ENCODE data around the gene PTPN1. TPM values are rescaled to one million over a fixed set of nuclear protein-coding genes. Genes with fewer than 3 reads are reported as not detected.
A peak's percentile ranks its signal among the peaks of the same experiment; 100 is the strongest.

Gene PTPN1
- total and polyA plus RNA-seq, 8 donors: 26.3 to 98.6 (median 30.4) TPM

DNA sequence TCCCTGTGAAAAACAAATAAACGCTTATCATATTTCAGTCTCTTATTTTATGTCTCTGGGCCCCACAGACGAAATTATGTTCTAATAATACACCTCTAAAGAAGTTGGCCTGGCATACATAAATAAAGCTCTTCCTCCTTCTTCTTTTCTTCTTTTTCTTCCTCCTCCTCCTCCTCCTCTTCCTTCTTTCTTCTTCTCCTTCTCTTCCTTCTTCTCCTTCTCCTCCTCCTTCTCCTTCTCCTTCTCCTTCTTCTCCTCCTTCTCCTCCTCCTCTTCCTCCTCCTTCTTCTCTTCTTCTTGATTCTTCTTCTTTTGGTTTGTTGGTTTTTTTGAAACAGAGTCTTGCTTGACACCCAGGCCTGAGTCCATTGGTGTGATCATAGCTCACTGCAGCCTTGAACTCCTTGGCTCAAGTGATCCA is 41.8 kb upstream of the PTPN1 start:
- intact Hi-C loops (cut with DNase I): no loop called here
- ATAC-seq: no peak

DNA sequence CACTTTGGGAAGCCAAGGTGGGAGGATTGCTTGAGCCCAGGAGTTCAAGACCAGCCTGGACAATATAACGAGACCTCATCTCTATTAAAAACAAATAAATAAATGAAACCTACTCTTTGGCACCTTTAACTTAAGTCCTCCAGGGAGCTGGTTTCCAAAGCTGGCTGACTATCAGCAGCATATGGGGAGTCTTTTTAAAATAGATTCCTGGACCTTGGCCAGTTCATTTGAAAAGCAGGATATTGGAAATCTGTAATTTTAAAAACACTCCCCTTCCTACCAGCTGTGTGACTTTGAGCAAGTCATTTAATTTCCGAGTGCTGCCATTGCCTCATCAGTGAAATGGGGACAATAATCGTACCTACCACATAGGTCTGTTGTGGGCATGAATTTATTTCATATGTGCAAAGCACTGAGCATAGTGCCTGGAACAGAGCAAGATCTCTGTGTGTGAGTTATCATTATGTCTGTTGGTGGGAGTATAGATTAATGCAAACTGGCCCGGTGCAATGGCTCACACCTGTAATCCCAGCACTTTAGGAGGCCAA is 40.9 kb upstream of the PTPN1 start:
- Histone ChIP-seq H3K4me1 (peaks cover 0 to 29% of the 10 kb centered on the region in 2 donors), H3K36me3 (no peaks in the 10 kb centered on the region), H3K9me3 (no peaks in the 10 kb centered on the region), H3K27me3 (no peaks in the 10 kb centered on the region), H3K27ac (no peak overlapping the region), H3K4me3 (no peak overlapping the region)
- TF ChIP-seq, protein P1, sequence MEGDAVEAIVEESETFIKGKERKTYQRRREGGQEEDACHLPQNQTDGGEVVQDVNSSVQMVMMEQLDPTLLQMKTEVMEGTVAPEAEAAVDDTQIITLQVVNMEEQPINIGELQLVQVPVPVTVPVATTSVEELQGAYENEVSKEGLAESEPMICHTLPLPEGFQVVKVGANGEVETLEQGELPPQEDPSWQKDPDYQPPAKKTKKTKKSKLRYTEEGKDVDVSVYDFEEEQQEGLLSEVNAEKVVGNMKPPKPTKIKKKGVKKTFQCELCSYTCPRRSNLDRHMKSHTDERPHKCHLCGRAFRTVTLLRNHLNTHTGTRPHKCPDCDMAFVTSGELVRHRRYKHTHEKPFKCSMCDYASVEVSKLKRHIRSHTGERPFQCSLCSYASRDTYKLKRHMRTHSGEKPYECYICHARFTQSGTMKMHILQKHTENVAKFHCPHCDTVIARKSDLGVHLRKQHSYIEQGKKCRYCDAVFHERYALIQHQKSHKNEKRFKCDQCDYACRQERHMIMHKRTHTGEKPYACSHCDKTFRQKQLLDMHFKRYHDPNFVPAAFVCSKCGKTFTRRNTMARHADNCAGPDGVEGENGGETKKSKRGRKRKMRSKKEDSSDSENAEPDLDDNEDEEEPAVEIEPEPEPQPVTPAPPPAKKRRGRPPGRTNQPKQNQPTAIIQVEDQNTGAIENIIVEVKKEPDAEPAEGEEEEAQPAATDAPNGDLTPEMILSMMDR (IDR thresholded peaks at IDR 0.05): no peak
- intact Hi-C loops (cut with DNase I): no loop called here
- ATAC-seq: no peak
- DNase-seq: no peak

More for the DNA sequence above, 41.8 kb upstream of the PTPN1 start:
- Histone ChIP-seq H3K27me3 (no peaks in the 10 kb centered on the region), H3K4me3 (no peak overlapping the region), H3K4me1 (peaks cover 0 to 30% of the 10 kb centered on the region in 2 donors), H3K27ac (no peak overlapping the region), H3K36me3 (no peaks in the 10 kb centered on the region), H3K9me3 (no peaks in the 10 kb centered on the region)
- TF ChIP-seq, protein P1 (IDR thresholded peaks at IDR 0.05): no peak
- no peak for DNase-seq

DNA sequence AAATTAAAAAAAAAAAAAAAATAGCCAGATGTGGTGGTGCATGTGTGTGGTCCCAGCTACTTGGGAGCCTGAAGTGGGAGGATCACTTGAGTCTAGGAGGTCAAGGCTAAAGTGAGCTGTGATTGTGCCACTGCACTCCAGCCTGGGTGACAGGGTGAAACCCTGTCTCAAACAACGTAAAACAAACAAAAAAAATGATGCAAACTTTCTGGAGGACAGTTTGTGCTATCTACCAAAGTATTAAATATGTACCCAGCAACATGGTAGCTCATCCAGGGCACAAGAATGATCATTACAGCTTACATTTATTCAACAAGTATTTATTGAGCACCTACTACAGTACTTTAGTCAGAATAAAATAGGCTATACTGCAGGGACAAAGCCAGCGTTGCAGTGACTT is 40.4 kb upstream of the PTPN1 start:
- Histone ChIP-seq H3K4me1 (peaks cover 0 to 29% of the 10 kb centered on the region in 2 donors), H3K27me3 (no peaks in the 10 kb centered on the region), H3K27ac (no peak overlapping the region), H3K9me3 (no peaks in the 10 kb centered on the region), H3K4me3 (no peak overlapping the region), H3K36me3 (no peaks in the 10 kb centered on the region)
- ATAC-seq (no peak), DNase-seq (no peak)
- TF ChIP-seq, protein P1 (IDR thresholded peaks at IDR 0.05): no peak
- intact Hi-C loops (cut with DNase I): no loop called here

DNA sequence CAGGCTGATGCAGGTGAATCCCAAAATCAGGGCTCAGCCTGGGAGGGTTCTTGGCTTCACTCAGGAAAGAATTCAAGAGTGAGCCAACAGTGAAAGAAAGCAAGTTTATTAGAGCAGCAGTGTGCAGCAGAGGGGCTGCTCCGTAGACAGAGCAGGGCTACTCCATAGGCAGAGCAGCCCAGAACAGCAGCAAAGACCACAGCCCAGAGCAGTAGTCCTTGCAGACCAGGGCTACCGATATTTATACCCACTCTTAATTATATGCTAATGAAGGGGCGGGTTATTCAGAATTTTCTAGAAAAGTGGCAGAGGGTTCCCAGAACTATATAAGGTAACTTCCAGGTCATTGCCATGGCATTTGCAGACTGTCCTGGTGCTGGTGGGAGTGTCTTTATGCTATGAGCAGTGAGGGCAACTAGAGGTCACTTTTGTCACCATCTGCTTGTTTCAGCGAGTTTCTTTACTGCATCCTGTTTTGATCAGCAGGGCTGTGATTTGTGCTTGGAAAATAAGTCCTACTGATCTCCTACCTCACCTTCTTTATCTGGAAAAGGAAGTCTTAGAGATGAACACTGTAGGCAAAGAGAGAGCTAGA is 39.8 kb upstream of the PTPN1 start:
- H3K27me3 ChIP-seq: no peaks in the 10 kb centered on the region
- intact Hi-C loops (cut with DNase I): no loop called here

DNA sequence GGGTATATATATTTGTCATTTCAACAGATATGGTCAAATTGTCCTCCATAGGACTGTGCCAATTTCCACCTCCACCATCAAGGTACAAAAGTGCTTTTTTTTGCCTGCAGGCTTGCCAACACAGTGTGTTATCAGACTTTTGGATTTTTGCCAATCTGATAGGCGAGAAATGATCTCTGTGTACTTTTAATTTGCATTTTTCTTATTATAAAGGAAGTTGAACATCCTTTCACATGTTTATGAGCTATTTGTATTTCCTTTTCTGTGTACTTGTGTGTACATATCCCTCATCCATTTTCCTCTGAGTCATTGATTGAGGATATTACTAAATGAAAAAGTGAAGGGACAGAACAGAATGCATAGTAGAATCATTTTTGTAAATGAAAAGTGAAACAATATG is 39.0 kb upstream of the PTPN1 start:
- peak overlapping the region in 1 of 2 donors; percentile 49 for H3K27ac ChIP-seq
- no peaks in the 10 kb centered on the region for H3K36me3 ChIP-seq
- H3K4me1 ChIP-seq: peaks cover 3 to 34% of the 10 kb centered on the region in 2 donors
- no peak for DNase-seq
- ATAC-seq: peak; percentile 5
- no peak overlapping the region for H3K4me3 ChIP-seq
- H3K9me3 ChIP-seq: no peaks in the 10 kb centered on the region
- TF ChIP-seq, protein P1 (IDR thresholded peaks at IDR 0.05): no peak
- intact Hi-C loops (cut with DNase I): no loop called here
- H3K27me3 ChIP-seq: no peaks in the 10 kb centered on the region

More for the DNA sequence above, 39.8 kb upstream of the PTPN1 start:
- no peaks in the 10 kb centered on the region for H3K36me3 ChIP-seq
- H3K27ac ChIP-seq: no peak overlapping the region
- no peak overlapping the region for H3K4me3 ChIP-seq
- no peak for DNase-seq
- peaks cover 0 to 30% of the 10 kb centered on the region in 2 donors for H3K4me1 ChIP-seq
- TF ChIP-seq, protein P1 (IDR thresholded peaks at IDR 0.05): no peak
- ATAC-seq: peak; percentile 12
- no peaks in the 10 kb centered on the region for H3K9me3 ChIP-seq
